HEK293T (cell line): ENCODE data around the gene SFXN3.

Source experiments
- CTCF ChIA-PET: fragments of 350-600 bp; formaldehyde crosslinking; extraction: SDS; loops from one replicate; lab custom pipeline; 2021; ENCODE audit warnings: antibody characterized with exemption, inconsistent platforms; lab: Yijun Ruan, JAX
- POLR2A ChIA-PET: fragments of 350-600 bp; formaldehyde crosslinking; extraction: SDS; loops from one replicate; lab custom pipeline; 2020; ENCODE audit warnings: antibody characterized with exemption, inconsistent platforms; lab: Yijun Ruan, JAX
- DNase-seq: peaks from one replicate; pipeline ENCODE4 v3.0.0; 2012; ENCODE audit warnings: mixed read lengths; ENCODE audit errors: extremely low spot score
- ARNT ChIP-seq: fragments of 450-650 bp; IDR thresholded peaks from 2 replicates; pipeline ENCODE4 v1.6.1; 2017; ENCODE audit warnings: mild to moderate bottlenecking
- BHLHE40 ChIP-seq: fragments of 450-650 bp; IDR thresholded peaks from 2 replicates; pipeline ENCODE4 v1.6.1; 2016; ENCODE audit warnings: mild to moderate bottlenecking, moderate library complexity, borderline replicate concordance
- CTBP1 ChIP-seq: fragments of 450-650 bp; IDR thresholded peaks from 2 replicates; pipeline ENCODE4 v1.6.1; 2016; ENCODE audit warnings: borderline replicate concordance
- ELF4 ChIP-seq: fragments of 450-650 bp; IDR thresholded peaks from 2 replicates; pipeline ENCODE4 v1.6.1; 2017; ENCODE audit warnings: antibody characterized with exemption
- FOXA1 ChIP-seq: fragments of 450-650 bp; IDR thresholded peaks from 2 replicates; pipeline ENCODE4 v1.6.1; 2016; ENCODE audit warnings: mild to moderate bottlenecking
- FOXK2 ChIP-seq: fragments of 450-650 bp; IDR thresholded peaks from 2 replicates; pipeline ENCODE4 v1.6.1; 2016; ENCODE audit warnings: mild to moderate bottlenecking
- FOXM1 ChIP-seq: fragments of 450-650 bp; IDR thresholded peaks from 2 replicates; pipeline ENCODE4 v1.6.1; 2017; ENCODE audit warnings: mild to moderate bottlenecking, borderline replicate concordance
- HDGF ChIP-seq: fragments of 450-650 bp; IDR thresholded peaks from 2 replicates; pipeline ENCODE4 v1.6.1; 2017; ENCODE audit warnings: antibody characterized with exemption, borderline replicate concordance
- L3MBTL2 ChIP-seq: fragments of 450-650 bp; conservative IDR thresholded peaks from 2 replicates; pipeline ENCODE4 v1.6.1; 2016; ENCODE audit warnings: mild to moderate bottlenecking
- LEF1 ChIP-seq: fragments of 450-650 bp; IDR thresholded peaks from 2 replicates; pipeline ENCODE4 v1.6.1; 2017; ENCODE audit warnings: mild to moderate bottlenecking, borderline replicate concordance
- NFRKB ChIP-seq: fragments of 450-650 bp; IDR thresholded peaks from 2 replicates; pipeline ENCODE4 v1.6.1; 2016; ENCODE audit warnings: mild to moderate bottlenecking, moderate library complexity
- SP1 ChIP-seq: fragments of 450-650 bp; IDR thresholded peaks from 2 replicates; pipeline ENCODE4 v1.6.1; 2017
- SUZ12 ChIP-seq: fragments of 450-650 bp; IDR thresholded peaks from 2 replicates; pipeline ENCODE4 v1.6.1; 2016; ENCODE audit warnings: mild to moderate bottlenecking
- TARDBP ChIP-seq: fragments of 450-650 bp; IDR thresholded peaks from 2 replicates; pipeline ENCODE4 v1.6.1; 2016
- ZNF384 ChIP-seq: fragments of 450-650 bp; IDR thresholded peaks from 2 replicates; pipeline ENCODE4 v1.6.1; 2016
- TF ChIP-seq, protein P1 (sequence below): fragments of 450-650 bp; IDR thresholded peaks from 2 replicates; pipeline ENCODE4 v1.6.1; 2016

The SFXN3 gene

DNA sequence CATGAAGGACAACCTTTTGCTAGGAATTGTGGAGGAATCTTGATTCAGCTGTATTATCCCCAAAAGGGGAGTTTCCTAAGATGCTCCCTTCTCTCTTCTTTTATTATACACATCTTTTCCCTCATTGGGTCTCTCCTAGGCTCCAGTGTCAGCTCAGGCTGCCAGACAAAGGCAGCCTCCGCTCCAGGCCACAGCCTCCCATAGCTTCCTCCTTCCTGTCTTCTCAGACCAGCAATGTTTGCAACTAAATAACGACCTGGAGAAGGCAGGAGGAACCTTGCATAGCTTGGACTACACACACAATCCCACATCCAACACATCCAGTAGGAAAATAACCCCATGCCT lies 12.3 kb downstream of the SFXN3 start:
- ChIA-PET CTCF (interaction anchor here (0.5 to 4.0 kb wide), 10 partner anchors 9 to 99 kb away, joined by 3 to 63 read pairs (median 13); partner anchors contain the start of genes KAZALD1, PDZD7 and SFXN3), POLR2A (interaction anchor here (0.6 to 5.5 kb wide), 21 partner anchors 9 to 1036 kb away, joined by 3 to 61 read pairs (median 5); partner anchors contain the start of genes KAZALD1, LZTS2, PDZD7 and SFXN3)
- DNase-seq = no peak
- TF ChIP-seq L3MBTL2 = peak; percentile 35; the same call in 1 of the 2 replicates
- no peak for TF ChIP-seq ARNT

DNA sequence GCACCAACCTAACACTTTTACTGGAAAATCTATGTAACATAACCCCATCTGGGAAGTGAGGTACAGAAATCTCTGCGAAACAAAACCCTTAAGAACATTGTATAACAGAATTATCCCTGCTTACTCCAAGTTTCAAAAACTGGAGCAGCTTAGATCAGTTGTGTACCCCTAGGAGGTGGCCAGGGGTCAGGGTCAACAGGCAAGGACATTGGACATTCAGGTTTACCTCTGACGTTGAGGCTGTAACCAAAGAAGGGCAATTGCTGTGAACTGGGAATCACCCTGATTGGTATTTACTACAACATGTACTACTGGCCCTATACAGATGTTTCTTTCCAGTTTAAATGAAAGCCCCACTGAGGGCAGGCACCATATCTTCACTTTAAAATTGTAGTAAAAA lies 13.1 kb downstream of the SFXN3 start:
- TF ChIP-seq ARNT = no peak
- TF ChIP-seq ZNF384 = no peak
- no peak for TF ChIP-seq FOXK2
- no peak for TF ChIP-seq LEF1
- no peak for TF ChIP-seq SP1
- TF ChIP-seq TARDBP = no peak
- TF ChIP-seq, protein P1, sequence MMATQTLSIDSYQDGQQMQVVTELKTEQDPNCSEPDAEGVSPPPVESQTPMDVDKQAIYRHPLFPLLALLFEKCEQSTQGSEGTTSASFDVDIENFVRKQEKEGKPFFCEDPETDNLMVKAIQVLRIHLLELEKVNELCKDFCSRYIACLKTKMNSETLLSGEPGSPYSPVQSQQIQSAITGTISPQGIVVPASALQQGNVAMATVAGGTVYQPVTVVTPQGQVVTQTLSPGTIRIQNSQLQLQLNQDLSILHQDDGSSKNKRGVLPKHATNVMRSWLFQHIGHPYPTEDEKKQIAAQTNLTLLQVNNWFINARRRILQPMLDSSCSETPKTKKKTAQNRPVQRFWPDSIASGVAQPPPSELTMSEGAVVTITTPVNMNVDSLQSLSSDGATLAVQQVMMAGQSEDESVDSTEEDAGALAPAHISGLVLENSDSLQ = no peak
- TF ChIP-seq FOXA1 = no peak
- TF ChIP-seq SUZ12 = no peak
- no peak for TF ChIP-seq ELF4
- TF ChIP-seq FOXM1 = no peak
- no peak for TF ChIP-seq BHLHE40
- no peak for TF ChIP-seq CTBP1
- no peak for TF ChIP-seq NFRKB
- no peak for TF ChIP-seq L3MBTL2
- no peak for TF ChIP-seq HDGF
- DNase-seq = no peak
- CTCF ChIA-PET = interaction anchor here (1.5 to 3.9 kb wide), 6 partner anchors 9 to 98 kb away, joined by 6 to 63 read pairs (median 21); partner anchors contain the start of gene KAZALD1
- POLR2A ChIA-PET = interaction anchor here (0.6 to 5.5 kb wide), 8 partner anchors 11 to 1035 kb away, joined by 3 to 61 read pairs (median 10); partner anchors contain the start of genes KAZALD1, LZTS2, PDZD7 and SFXN3

DNA sequence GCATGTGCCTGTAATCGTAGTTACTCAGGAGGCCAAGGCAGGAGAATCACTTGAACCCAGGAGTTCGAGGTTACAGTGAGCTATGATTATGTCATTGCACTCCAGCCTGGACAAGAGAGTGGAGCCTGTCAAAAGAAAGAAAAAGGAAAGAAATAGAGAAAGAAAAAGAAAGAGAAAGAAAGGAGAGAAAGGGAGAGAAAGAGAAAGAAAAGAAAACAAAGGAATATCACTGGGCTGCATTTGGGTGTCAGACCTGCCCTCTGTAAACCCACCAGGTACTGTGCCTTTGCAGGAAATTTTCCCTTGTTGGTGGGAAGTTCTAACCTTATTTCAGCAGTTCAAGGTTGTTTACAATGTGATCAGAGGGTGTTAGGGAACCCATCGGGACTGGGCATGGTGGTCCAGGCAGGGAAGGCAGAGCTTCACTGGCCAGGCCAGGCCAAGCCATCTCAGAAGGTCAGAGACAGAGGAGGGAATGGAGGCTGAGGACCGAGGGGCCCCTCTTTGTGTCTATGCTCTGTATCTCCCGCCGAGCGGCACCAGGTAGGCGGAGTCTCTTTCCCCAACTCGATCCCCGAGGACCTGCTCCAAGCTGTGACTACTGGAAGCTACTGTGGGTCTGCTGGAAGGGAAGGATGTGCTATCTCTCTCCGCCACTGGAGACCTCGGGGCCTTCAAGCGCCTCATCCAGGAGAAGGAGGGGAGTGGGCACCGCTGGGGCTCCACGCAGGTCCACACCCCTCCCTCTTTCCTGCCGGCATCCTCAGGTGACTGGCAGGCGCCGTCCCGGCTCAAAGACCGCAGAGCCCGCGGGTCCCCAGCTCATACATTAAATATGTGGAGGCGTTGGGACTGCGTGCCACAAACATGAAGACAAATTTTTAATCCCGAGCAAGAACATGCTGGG lies 15.6 kb downstream of the SFXN3 start:
- POLR2A ChIA-PET = interaction anchor here (1.0 to 2.0 kb wide), 7 partner anchors 9 to 95 kb away, joined by 3 to 8 read pairs (median 5); partner anchors contain the start of gene KAZALD1
- CTCF ChIA-PET = interaction anchor here (0.7 to 1.5 kb wide), 6 partner anchors 14 to 97 kb away, joined by 3 to 5 read pairs (median 4); partner anchors contain the start of gene KAZALD1
- no peak for DNase-seq
- TF ChIP-seq CTBP1 (no peak), FOXK2 (no peak), NFRKB (no peak), FOXM1 (no peak), BHLHE40 (no peak)
- TF ChIP-seq, protein P1 = no peak

DNA sequence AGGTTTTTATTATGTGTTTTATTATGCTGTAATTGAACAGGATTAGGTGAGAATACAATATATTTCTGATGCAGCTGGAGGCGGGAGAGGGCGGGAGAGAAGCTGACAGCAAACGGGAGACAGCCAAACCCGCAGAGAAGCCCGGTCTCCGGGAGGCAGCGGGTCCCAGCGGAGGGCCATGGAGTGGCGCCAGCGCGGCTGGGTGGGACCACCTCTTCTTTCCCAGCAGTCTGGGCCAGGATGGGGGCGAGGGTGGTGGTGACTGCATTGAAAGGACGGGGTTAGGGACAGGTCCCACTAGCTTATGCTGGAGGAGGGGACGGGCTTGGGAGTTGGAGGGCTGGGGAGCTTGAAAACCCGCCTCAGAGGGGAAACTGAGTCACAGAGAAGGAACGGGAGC lies 16.2 kb downstream of the SFXN3 start:
- CTCF ChIA-PET = interaction anchor here (1.0 to 1.5 kb wide), 3 partner anchors 13 to 95 kb away, joined by 3 to 4 read pairs (median 3); no protein-coding TSS in a partner anchor
- TF ChIP-seq LEF1 = no peak
- no peak for TF ChIP-seq SP1
- no peak for TF ChIP-seq L3MBTL2
- no peak for TF ChIP-seq HDGF
- no peak for TF ChIP-seq FOXM1
- TF ChIP-seq SUZ12 = no peak
- TF ChIP-seq ARNT = no peak
- TF ChIP-seq TARDBP = no peak
- no peak for TF ChIP-seq ELF4
- DNase-seq = no peak
- POLR2A ChIA-PET = interaction anchor here (1.0 to 2.0 kb wide), 4 partner anchors 13 to 95 kb away, joined by 3 to 8 read pairs (median 5); partner anchors contain the start of gene KAZALD1

DNA sequence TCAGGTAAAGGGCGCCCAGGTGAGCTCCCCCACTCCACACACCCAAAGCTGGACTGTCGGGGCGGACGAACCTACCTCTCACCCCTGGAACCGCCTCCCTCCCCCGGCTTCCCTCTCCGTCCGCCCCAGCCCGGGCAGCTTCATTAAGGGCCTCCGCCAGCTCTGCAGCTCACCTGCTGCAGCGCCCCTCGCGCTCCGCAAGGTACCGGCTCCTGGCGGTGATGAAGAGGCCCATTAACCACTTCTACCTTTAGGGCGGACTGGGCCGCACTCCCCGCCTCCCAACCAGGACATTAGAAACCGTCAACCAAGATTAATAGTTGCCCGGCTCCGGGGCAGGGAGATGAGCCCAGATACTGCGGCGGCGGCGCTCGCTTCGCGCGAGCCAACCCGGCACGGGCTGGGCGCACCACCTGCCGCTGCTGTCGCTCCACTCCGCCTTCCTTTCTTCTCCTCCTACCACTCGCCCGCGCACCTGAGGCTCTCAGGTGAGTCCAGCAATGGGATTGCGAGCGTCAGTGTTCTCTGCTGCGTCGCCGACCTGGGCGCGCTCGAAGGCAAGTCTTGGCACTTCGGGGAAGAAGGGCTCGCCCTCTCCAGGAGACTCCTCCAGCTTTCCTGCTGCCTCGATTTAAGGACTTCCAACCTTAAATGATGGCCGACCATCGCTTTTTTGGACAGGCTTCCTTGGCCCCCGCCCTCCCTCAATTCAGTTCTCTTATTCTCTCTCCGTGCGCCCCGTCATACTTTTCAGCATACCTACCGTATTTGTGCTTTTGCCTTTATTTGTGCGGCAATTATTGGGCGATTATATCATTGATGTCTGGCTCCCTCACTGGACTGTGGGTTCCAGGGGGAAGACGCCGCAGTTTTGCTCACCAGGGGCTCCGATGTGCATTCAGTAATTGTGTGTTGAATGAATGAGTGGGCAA lies 17.2 kb downstream of the SFXN3 start:
- POLR2A ChIA-PET = no interaction called here
- CTCF ChIA-PET = interaction anchor here (0.5 to 1.0 kb wide), 3 partner anchors 14 to 94 kb away, joined by 3 read pairs; partner anchors contain the start of gene KAZALD1
- no peak for DNase-seq
- TF ChIP-seq ZNF384 = no peak
- TF ChIP-seq, protein P1 = no peak
- no peak for TF ChIP-seq CTBP1
- no peak for TF ChIP-seq HDGF
- no peak for TF ChIP-seq SUZ12
- no peak for TF ChIP-seq FOXM1
- no peak for TF ChIP-seq ELF4
- no peak for TF ChIP-seq LEF1
- no peak for TF ChIP-seq FOXA1
- no peak for TF ChIP-seq FOXK2
- TF ChIP-seq L3MBTL2 = no peak
- no peak for TF ChIP-seq ARNT
- TF ChIP-seq SP1 = no peak
- TF ChIP-seq BHLHE40 = no peak
- no peak for TF ChIP-seq NFRKB
- TF ChIP-seq TARDBP = no peak
